IMR-90 (cell line): Measurements from ENCODE around the gene THOP1. TPM values are rescaled to one million over a fixed set of nuclear protein-coding genes. Genes with fewer than 3 reads are reported as not detected.

Experiments
- FOS ChIP-seq: fragments of 150-350 bp; IDR thresholded peaks from 2 replicates; pipeline ENCODE4 v1.6.1; 2016; ENCODE audit warnings: low read depth, low read length
- USF2 ChIP-seq: fragments of 150-350 bp; IDR thresholded peaks from 2 replicates; pipeline ENCODE4 v1.6.1; 2017; ENCODE audit warnings: mild to moderate bottlenecking, antibody characterized with exemption, low read length, low read depth
- polyA plus RNA-seq, 3 experiments: library from polyadenylated mRNA; depleted of rRNA; stranded (reverse); fragments of >200 nt; gene quantifications; 2 replicates each; pipeline ENCODE4 v1.2.3, GENCODE V29; 2012; ENCODE audit warnings: low replicate concordance in 1 of 3
- total RNA-seq: library from RNA; depleted of rRNA; stranded (reverse); fragments of >200 nt; gene quantifications from 2 replicates; pipeline ENCODE4 v1.2.3, GENCODE V29; 2012

The THOP1 gene
- total and polyA plus RNA-seq, 2 of the 4 experiments (the other 2 are of a cell fraction), result 57.5 to 91.9 TPM

- TF ChIP-seq FOS, result peak; percentile 76; the same call in 1 of the 2 replicates
- no peak for TF ChIP-seq USF2
Observed at GRCh38 chr19:2840794-2841791, 55.8 kb downstream of the THOP1 start, which contains the start of gene ZNF555 (continued).
